Hepatocyte (in vitro differentiated cells): Measurements from ENCODE around the gene PRR36. TPM values are rescaled to one million over a fixed set of nuclear protein-coding genes. Genes with fewer than 3 reads are reported as not detected.

Experiments
- DNase-seq: peaks from one replicate; pipeline ENCODE4 v3.0.0-alpha.2; 2016; ENCODE audit warnings: low spot score
- H2AFZ ChIP-seq: fragments of 200-600 bp; sonication (generic); 2 replicates; pipeline ENCODE4 v1.6.0; 2016; ENCODE audit warnings: antibody characterized with exemption, mild to moderate bottlenecking
- H3K27ac ChIP-seq: fragments of 200-600 bp; sonication (generic); 2 replicates; pipeline ENCODE4 v1.5.1; 2016; ENCODE audit warnings: mild to moderate bottlenecking
- H3K27me3 ChIP-seq: fragments of 200-600 bp; sonication (generic); 2 replicates; pipeline ENCODE4 v1.6.1; 2016
- H3K36me3 ChIP-seq: fragments of 200-600 bp; sonication (generic); replicated peaks from 2 replicates; pipeline ENCODE4 v1.5.1; 2016; ENCODE audit warnings: low read depth; ENCODE audit not compliant: insufficient read depth
- H3K4me1 ChIP-seq: fragments of 200-600 bp; sonication (generic); 2 replicates; pipeline ENCODE4 v1.5.1; 2016; ENCODE audit warnings: mild to moderate bottlenecking, moderate library complexity; ENCODE audit not compliant: insufficient read depth
- H3K4me2 ChIP-seq: fragments of 200-600 bp; sonication (generic); 2 replicates; pipeline ENCODE4 v1.6.0; 2016
- H3K4me3 ChIP-seq: fragments of 200-600 bp; sonication (generic); 2 replicates; pipeline ENCODE4 v1.5.1; 2016; ENCODE audit warnings: mild to moderate bottlenecking
- H3K79me2 ChIP-seq: fragments of 200-600 bp; sonication (generic); 2 replicates; pipeline ENCODE4 v1.6.0; 2017; ENCODE audit warnings: mild to moderate bottlenecking
- H3K9me2 ChIP-seq: fragments of 200-600 bp; sonication (generic); replicated peaks from 2 replicates; pipeline ENCODE4 v1.6.0; 2017; ENCODE audit warnings: mild to moderate bottlenecking; ENCODE audit not compliant: insufficient read depth
- H3K9me3 ChIP-seq: fragments of 200-600 bp; sonication (generic); 2 replicates; pipeline ENCODE4 v1.5.1; 2016; ENCODE audit warnings: low read depth, mild to moderate bottlenecking
- H4K20me1 ChIP-seq: fragments of 200-600 bp; sonication (generic); 2 replicates; pipeline ENCODE4 v1.6.0; 2016; ENCODE audit warnings: mild to moderate bottlenecking; ENCODE audit not compliant: insufficient read depth, poor library complexity, severe bottlenecking
- CTCF ChIP-seq: fragments of 200-600 bp; sonication (generic); IDR thresholded peaks from 2 replicates; pipeline ENCODE4 v1.5.1; 2016; ENCODE audit warnings: antibody characterized with exemption, mild to moderate bottlenecking; ENCODE audit not compliant: poor library complexity
- EZH2 ChIP-seq: fragments of 200-600 bp; sonication (generic); IDR thresholded peaks from 2 replicates; pipeline ENCODE4 v1.6.1; 2016; ENCODE audit warnings: antibody characterized with exemption, mild to moderate bottlenecking, borderline replicate concordance
- EZH2phosphoT487 ChIP-seq: fragments of 200-600 bp; sonication (generic); IDR thresholded peaks from one replicate; pipeline ENCODE4 v1.6.1; 2018; ENCODE audit warnings: antibody characterized with exemption, mild to moderate bottlenecking, low read depth, moderate library complexity; ENCODE audit not compliant: unreplicated experiment, severe bottlenecking
- WGBS: methylation state at CpG from one replicate; pipeline ENCODE4 v1.1.6; 2016; ENCODE audit warnings: low lambda C conversion rate; ENCODE audit errors: missing lambda C conversion rate; 5-methylcytosine and 5-hydroxymethylcytosine counted together
- polyA plus RNA-seq: library from polyadenylated mRNA; unstranded; fragments of >200 nt; fragmentation: Nextera tagmentation; extraction: Ambion mirVana; gene quantifications from 2 replicates; pipeline ENCODE4 v1.2.1, GENCODE V29; 2016
- total RNA-seq: library from RNA; depleted of rRNA; stranded (reverse); fragments of >200 nt; gene quantifications from 2 replicates; pipeline ENCODE4 v1.2.3, GENCODE V29; 2014

Gene PRR36
- total and polyA plus RNA-seq, 2 experiments from 2014 or later, result 1.00 to 2.5 TPM

GRCh38 chr19:7847664-7848063, 26.5 kb downstream of the PRR36 start:
- no peak for TF ChIP-seq EZH2
- no peak for TF ChIP-seq CTCF
- no peak for TF ChIP-seq EZH2phosphoT487
- no peaks in the 10 kb centered on the region for H3K27me3 ChIP-seq
- no peaks in the 10 kb centered on the region for H3K9me2 ChIP-seq
- no peak overlapping the region for H3K4me2 ChIP-seq
- H3K4me3 ChIP-seq, result no peak overlapping the region
- no peaks in the 10 kb centered on the region for H3K4me1 ChIP-seq
- 96% methylated on average over 22 of the region's 23 CpGs for WGBS
- no peak for DNase-seq
- H3K36me3 ChIP-seq, result no peaks in the 10 kb centered on the region
- H3K27ac ChIP-seq, result no peak overlapping the region
- H2AFZ ChIP-seq, result no peak overlapping the region
- H3K79me2 ChIP-seq, result no peaks in the 10 kb centered on the region
- no peaks in the 10 kb centered on the region for H3K9me3 ChIP-seq
- H4K20me1 ChIP-seq, result no peaks in the 10 kb centered on the region

GRCh38 chr19:7846155-7846646, 28.0 kb downstream of the PRR36 start:
- Histone ChIP-seq H3K36me3 (no peaks in the 10 kb centered on the region), H3K9me2 (no peaks in the 10 kb centered on the region), H4K20me1 (no peaks in the 10 kb centered on the region), H3K27ac (no peak overlapping the region), H3K79me2 (no peaks in the 10 kb centered on the region), H3K4me3 (no peak overlapping the region), H3K4me1 (no peaks in the 10 kb centered on the region), H2AFZ (no peak overlapping the region), H3K9me3 (no peaks in the 10 kb centered on the region), H3K27me3 (no peaks in the 10 kb centered on the region), H3K4me2 (no peak overlapping the region)
- DNase-seq, result no peak
- 93% methylated on average over 14 of the region's 19 CpGs for WGBS
- no peak for TF ChIP-seq CTCF
- TF ChIP-seq EZH2, result no peak
- TF ChIP-seq EZH2phosphoT487, result no peak

GRCh38 chr19:7845390-7846154, 28.6 kb downstream of the PRR36 start:
- no peaks in the 10 kb centered on the region for H3K27me3 ChIP-seq
- 91% methylated on average over 20 of the region's 20 CpGs for WGBS
- no peaks in the 10 kb centered on the region for H3K79me2 ChIP-seq
- no peaks in the 10 kb centered on the region for H4K20me1 ChIP-seq
- H3K4me3 ChIP-seq, result no peak overlapping the region
- no peak for TF ChIP-seq EZH2phosphoT487
- no peak for TF ChIP-seq EZH2
- TF ChIP-seq CTCF, result no peak
- H3K9me2 ChIP-seq, result no peaks in the 10 kb centered on the region
- H3K4me1 ChIP-seq, result no peaks in the 10 kb centered on the region
- H3K4me2 ChIP-seq, result no peak overlapping the region
- no peak overlapping the region for H3K27ac ChIP-seq
- DNase-seq, result no peak
- no peaks in the 10 kb centered on the region for H3K36me3 ChIP-seq
- H3K9me3 ChIP-seq, result no peaks in the 10 kb centered on the region
- H2AFZ ChIP-seq, result no peak overlapping the region
